Liver (tissue), 9 donors: ENCODE results near the gene TXN. TPM values are rescaled to one million over a fixed set of nuclear protein-coding genes. Genes with fewer than 3 reads are reported as not detected.

Source experiments
- DNase-seq: peaks from one replicate; pipeline ENCODE4 v3.0.0-alpha.2; 2017; ENCODE audit warnings: low spot score
- H3K27ac ChIP-seq, 2 donors: one replicate each; pipeline ENCODE4 v1.7.0; 2013; ENCODE audit warnings: inconsistent platforms in 2 of 2, low read length in 2 of 2, control low read depth in 1 of 2, low read depth in 1 of 2, mild to moderate bottlenecking in 1 of 2
- H3K27me3 ChIP-seq, 4 donors: one replicate each; pipeline versions ENCODE4 v1.6.1 to v1.7.0; 2013; ENCODE audit warnings: low read length in 3 of 4, inconsistent platforms in 1 of 4, mild to moderate bottlenecking in 1 of 4, moderate library complexity in 1 of 4; ENCODE audit not compliant: control insufficient read depth in 4 of 4, insufficient read depth in 4 of 4
- H3K36me3 ChIP-seq, 4 donors: one replicate each; pipeline versions ENCODE4 v1.6.1 to v1.7.0; 2013; ENCODE audit warnings: low read length in 3 of 4, mild to moderate bottlenecking in 3 of 4, low read depth in 1 of 4, moderate library complexity in 1 of 4; ENCODE audit not compliant: control insufficient read depth in 4 of 4, insufficient read depth in 3 of 4
- H3K4me1 ChIP-seq, 4 donors: one replicate each; pipeline versions ENCODE4 v1.6.1 to v1.7.0; 2013; ENCODE audit warnings: low read length in 3 of 4, mild to moderate bottlenecking in 3 of 4, moderate library complexity in 1 of 4; ENCODE audit not compliant: control insufficient read depth in 4 of 4, insufficient read depth in 4 of 4
- H3K4me3 ChIP-seq, 3 donors: one replicate each; pipeline versions ENCODE4 v1.6.1 to v1.7.0; 2013; ENCODE audit warnings: low read length in 3 of 3, control low read depth in 1 of 3, low read depth in 1 of 3, mild to moderate bottlenecking in 1 of 3
- H3K9ac ChIP-seq, 2 donors: one replicate each; pipeline ENCODE4 v1.7.0; 2013; ENCODE audit warnings: low read length in 2 of 2, mild to moderate bottlenecking in 2 of 2, moderate library complexity in 2 of 2, control low read depth in 1 of 2, low read depth in 1 of 2
- H3K9me3 ChIP-seq, 4 donors: one replicate each; pipeline versions ENCODE4 v1.6.1 to v1.7.0; 2013; ENCODE audit warnings: low read length in 3 of 4; ENCODE audit not compliant: control insufficient read depth in 4 of 4
- ATF3 ChIP-seq: IDR thresholded peaks from 2 replicates; pipeline ENCODE4 v1.6.1; 2016; ENCODE audit warnings: antibody characterized with exemption
- CTCF ChIP-seq: fragments of 150-350 bp; IDR thresholded peaks from 2 replicates; pipeline ENCODE4 v1.5.1; 2017; ENCODE audit warnings: improper control_type of control experiment, low read depth, low read length; ENCODE audit not compliant: missing input control
- EGR1 ChIP-seq, 2 donors: IDR thresholded peaks; 2 replicates each; pipeline ENCODE4 v1.6.1; 2016 to 2018; ENCODE audit warnings: antibody characterized with exemption in 2 of 2, low read depth in 2 of 2
- FOXA1 ChIP-seq: IDR thresholded peaks from 2 replicates; pipeline ENCODE4 v1.6.1; 2016; ENCODE audit warnings: antibody characterized with exemption
- GABPA ChIP-seq, 2 donors: IDR thresholded peaks in 1 of 2; conservative IDR thresholded peaks in 1 of 2; 2 replicates each; pipeline ENCODE4 v1.6.1; 2016; ENCODE audit warnings: antibody characterized with exemption in 2 of 2, mild to moderate bottlenecking in 1 of 2, moderate library complexity in 1 of 2
- HNF4A ChIP-seq, 2 donors: conservative IDR thresholded peaks; 2 replicates each; pipeline ENCODE4 v1.6.1; 2016; ENCODE audit warnings: antibody characterized with exemption in 2 of 2, mild to moderate bottlenecking in 2 of 2
- HNF4G ChIP-seq: IDR thresholded peaks from 2 replicates; pipeline ENCODE4 v1.6.1; 2016; ENCODE audit warnings: antibody characterized with exemption
- JUND ChIP-seq, 2 donors: IDR thresholded peaks; 2 replicates each; pipeline ENCODE4 v1.6.1; 2016; ENCODE audit warnings: antibody characterized with exemption in 2 of 2
- MAX ChIP-seq: IDR thresholded peaks from 2 replicates; pipeline ENCODE4 v1.6.1; 2016; ENCODE audit warnings: antibody characterized with exemption
- RAD21 ChIP-seq, 2 donors: IDR thresholded peaks; 2 replicates each; pipeline ENCODE4 v1.6.1; 2016; ENCODE audit warnings: antibody characterized with exemption in 2 of 2, mild to moderate bottlenecking in 2 of 2
- REST ChIP-seq: IDR thresholded peaks from 2 replicates; pipeline ENCODE4 v1.6.1; 2016; ENCODE audit warnings: antibody characterized with exemption, mild to moderate bottlenecking
- RXRA ChIP-seq, 2 donors: IDR thresholded peaks; 2 replicates each; pipeline ENCODE4 v1.6.1; 2017 to 2018; ENCODE audit warnings: antibody characterized with exemption in 2 of 2, mild to moderate bottlenecking in 1 of 2
- SP1 ChIP-seq: IDR thresholded peaks from 2 replicates; pipeline ENCODE4 v1.6.1; 2018; ENCODE audit warnings: antibody characterized with exemption, mild to moderate bottlenecking
- TAF1 ChIP-seq: conservative IDR thresholded peaks from 2 replicates; pipeline ENCODE4 v1.6.1; 2016; ENCODE audit warnings: antibody characterized with exemption, mild to moderate bottlenecking
- ZBTB33 ChIP-seq: IDR thresholded peaks from 2 replicates; pipeline ENCODE4 v1.6.1; 2016; ENCODE audit warnings: antibody characterized with exemption
- WGBS: extraction: QIAGEN DNeasy Blood & Tissue Kit; methylation state at CpG from one replicate; pipeline ENCODE4 v1.1.7; 2013; 5-methylcytosine and 5-hydroxymethylcytosine counted together
- polyA plus RNA-seq, 2 donors: library from polyadenylated mRNA; stranded (reverse) in 1 of 2; unstranded in 1 of 2; fragments of 200-250 nt in 1 of 2; fragments of >200 nt in 1 of 2; fragmentation: Nextera tagmentation in 1 of 2; extraction: Ambion mirVana in 1 of 2; gene quantifications; one replicate each; pipeline versions ENCODE4 v1.2.1 to v1.2.3, GENCODE V29; 2013 to 2015
- total RNA-seq, 2 donors: library from RNA; depleted of rRNA; stranded (reverse); fragments of >200 nt; gene quantifications; one replicate each; pipeline ENCODE4 v1.2.3, GENCODE V29; 2014
- donor health status: healthy.
- donor health status: healthy.
- donor health status: healthy.
- donor health status: healthy.
- donor health status: healthy.

Gene TXN
- total and polyA plus RNA-seq, 4 donors, result 65.4 to 400 (median 147) TPM

- DNase-seq, result no peak
- WGBS, result 87% methylated on average over 1 of the region's 1 CpG
- Histone ChIP-seq H3K4me1 (no peaks in the 10 kb centered on the region), H3K9me3 (no peaks in the 10 kb centered on the region), H3K27me3 (no peaks in the 10 kb centered on the region), H3K4me3 (no peak overlapping the region), H3K9ac (no peak overlapping the region), H3K36me3 (no peaks in the 10 kb centered on the region), H3K27ac (no peak overlapping the region)
- TF ChIP-seq REST, result no peak
- no peak for TF ChIP-seq EGR1 (IDR thresholded peaks at IDR 0.05; ENCODE audit: low read depth in 2 of 2)
- TF ChIP-seq TAF1, result no peak
- TF ChIP-seq GABPA (IDR thresholded peaks at IDR 0.05 in 1 of 2, conservative IDR thresholded peaks at IDR 0.05 in 1 of 2), result no peak
- peak; percentile 61 for TF ChIP-seq ATF3
- TF ChIP-seq RAD21 (IDR thresholded peaks at IDR 0.05), result peak in 1 of 2 donors; percentile 35
- no peak for TF ChIP-seq JUND (IDR thresholded peaks at IDR 0.05)
- no peak for TF ChIP-seq CTCF
- no peak for TF ChIP-seq SP1
- TF ChIP-seq RXRA (IDR thresholded peaks at IDR 0.05), result no peak
- TF ChIP-seq HNF4A (conservative IDR thresholded peaks at IDR 0.05), result peak in 1 of 2 donors; percentile 28
- TF ChIP-seq FOXA1, result no peak
Measured at GRCh38 chr9:110303133-110303532, 46.8 kb upstream of the TXN start.

GRCh38 chr9:110298043-110298605 is 41.8 kb upstream of the TXN start:
- no peaks in the 10 kb centered on the region for H3K4me1 ChIP-seq
- H3K4me3 ChIP-seq, result no peak overlapping the region
- no peak for DNase-seq
- H3K9me3 ChIP-seq, result no peaks in the 10 kb centered on the region
- WGBS, result 74% methylated on average over 2 of the region's 2 CpGs
- no peaks in the 10 kb centered on the region for H3K36me3 ChIP-seq
- no peak overlapping the region for H3K9ac ChIP-seq
- no peak for TF ChIP-seq RAD21 (IDR thresholded peaks at IDR 0.05)
- TF ChIP-seq ZBTB33, result no peak
- TF ChIP-seq MAX, result no peak
- no peak for TF ChIP-seq HNF4G
- no peak overlapping the region for H3K27ac ChIP-seq
- H3K27me3 ChIP-seq, result no peaks in the 10 kb centered on the region
